GM23338 (cell line): ENCODE data around the gene COL20A1. TPM values are rescaled to one million over a fixed set of nuclear protein-coding genes. Genes with fewer than 3 reads are reported as not detected.

Source experiments
- ATAC-seq: fragments of 200-7000 bp; cut with Tn5 transposase; 3 replicates; pipeline ENCODE4 v1.9.1; 2020
- DNase-seq: peaks from one replicate; pipeline ENCODE4 v3.0.0-alpha.2; 2015; ENCODE audit warnings: low spot score
- H2AFZ ChIP-seq: fragments of 200-600 bp; sonication (generic); 2 replicates; pipeline ENCODE4 v1.8.0; 2016; ENCODE audit warnings: antibody characterized with exemption, mild to moderate bottlenecking, moderate library complexity
- H3F3A ChIP-seq: fragments of 200-600 bp; sonication (generic); replicated peaks from 2 replicates; pipeline ENCODE4 v1.8.0; 2017; ENCODE audit warnings: antibody characterized with exemption, mixed run types, low read depth
- H3K27ac ChIP-seq: fragments of 200-600 bp; sonication (generic); 2 replicates; pipeline ENCODE4 v1.6.1; 2016; ENCODE audit warnings: low read depth
- H3K27me3 ChIP-seq: fragments of 200-600 bp; sonication (generic); 2 replicates; pipeline ENCODE4 v1.8.0; 2016; ENCODE audit warnings: mild to moderate bottlenecking, mixed run types, moderate library complexity; ENCODE audit not compliant: insufficient read depth
- H3K36me3 ChIP-seq: fragments of 200-600 bp; sonication (generic); 2 replicates; pipeline ENCODE4 v1.8.0; 2016; ENCODE audit warnings: mild to moderate bottlenecking; ENCODE audit not compliant: insufficient read depth
- H3K4me1 ChIP-seq: fragments of 200-600 bp; sonication (generic); 2 replicates; pipeline ENCODE4 v1.8.0; 2016; ENCODE audit warnings: mild to moderate bottlenecking, moderate library complexity; ENCODE audit not compliant: insufficient read depth
- H3K4me2 ChIP-seq: fragments of 200-600 bp; sonication (generic); 2 replicates; pipeline ENCODE4 v1.7.1; 2017; ENCODE audit warnings: mixed run types
- H3K4me3 ChIP-seq: fragments of 200-600 bp; sonication (generic); 2 replicates; pipeline ENCODE4 v1.6.1; 2016; ENCODE audit warnings: mixed run types
- H3K79me2 ChIP-seq: fragments of 200-600 bp; sonication (generic); replicated peaks from 2 replicates; pipeline ENCODE4 v1.8.0; 2017; ENCODE audit warnings: mild to moderate bottlenecking; ENCODE audit not compliant: insufficient read depth
- H3K9me2 ChIP-seq: fragments of 200-600 bp; sonication (generic); 2 replicates; pipeline ENCODE4 v1.8.0; 2017; ENCODE audit not compliant: insufficient read depth
- H4K20me1 ChIP-seq: fragments of 200-600 bp; sonication (generic); replicated peaks from 2 replicates; pipeline ENCODE4 v1.8.0; 2017; ENCODE audit warnings: mild to moderate bottlenecking; ENCODE audit not compliant: insufficient read depth
- H3K27ac Mint-ChIP-seq: 2 replicates; pipeline ENCODE4 v1.8.0; 2020; ENCODE audit warnings: inconsistent platforms, mild to moderate bottlenecking, moderate library complexity, mixed read lengths
- H3K27me3 Mint-ChIP-seq: 3 replicates; pipeline ENCODE4 v1.8.0; 2022; ENCODE audit warnings: low read depth, mild to moderate bottlenecking, moderate library complexity, mixed read lengths, inconsistent platforms; ENCODE audit not compliant: insufficient read depth, poor library complexity
- H3K36me3 Mint-ChIP-seq: 3 replicates; pipeline ENCODE4 v1.8.0; 2021; ENCODE audit warnings: low read depth, mild to moderate bottlenecking, inconsistent platforms, moderate library complexity, mixed read lengths
- H3K4me1 Mint-ChIP-seq: 3 replicates; pipeline ENCODE4 v1.8.0; 2020; ENCODE audit warnings: mild to moderate bottlenecking, inconsistent platforms, mixed read lengths
- H3K4me3 Mint-ChIP-seq: 3 replicates; pipeline ENCODE4 v1.8.0; 2021; ENCODE audit warnings: moderate library complexity, mild to moderate bottlenecking, inconsistent platforms, mixed read lengths
- H3K9me3 Mint-ChIP-seq: 3 replicates; pipeline ENCODE4 v1.8.0; 2020; ENCODE audit warnings: moderate library complexity, mild to moderate bottlenecking, inconsistent platforms, mixed read lengths
- CREB1 ChIP-seq: fragments of 250-450 bp; sonication (Bioruptor Pico); IDR thresholded peaks from 2 replicates; pipeline ENCODE4 v1.5.0; 2020; ENCODE audit warnings: low read depth, mild to moderate bottlenecking, moderate library complexity
- EZH2 ChIP-seq: fragments of 200-600 bp; sonication (generic); IDR thresholded peaks from one replicate; pipeline ENCODE4 v1.8.0; 2017; ENCODE audit warnings: antibody characterized with exemption, mild to moderate bottlenecking, low read depth; ENCODE audit not compliant: unreplicated experiment
- EZH2phosphoT487 ChIP-seq: fragments of 200-600 bp; sonication (generic); IDR thresholded peaks from one replicate; pipeline ENCODE4 v1.8.1; 2018; ENCODE audit warnings: antibody characterized with exemption; ENCODE audit not compliant: unreplicated experiment
- STAT1 ChIP-seq: IDR thresholded peaks from one replicate; pipeline ENCODE4 v1.6.1; 2016; ENCODE audit warnings: antibody characterized with exemption; ENCODE audit not compliant: unreplicated experiment
- ZNF114 ChIP-seq: fragments of 250-450 bp; sonication (Bioruptor Pico); IDR thresholded peaks from 2 replicates; pipeline ENCODE4 v1.5.0; 2020; ENCODE audit warnings: mild to moderate bottlenecking, moderate library complexity
- ZNF331 ChIP-seq: fragments of 250-450 bp; sonication (Bioruptor Pico); IDR thresholded peaks from 2 replicates; pipeline ENCODE4 v1.5.0; 2020; ENCODE audit warnings: low read depth, mild to moderate bottlenecking, moderate library complexity
- polyA plus RNA-seq: library from polyadenylated mRNA; unstranded; fragments of >200 nt; fragmentation: Nextera tagmentation; extraction: Ambion mirVana; gene quantifications from 2 replicates; pipeline ENCODE4 v1.2.1, GENCODE V29; 2016
- total RNA-seq: library from RNA; depleted of rRNA; stranded (reverse); fragments of >200 nt; shearing (Covaris generic); gene quantifications from 2 replicates; pipeline ENCODE4 v1.2.3, GENCODE V29; 2014
- TF ChIP-seq, protein P1 (sequence below): fragments of 250-450 bp; sonication (Bioruptor Pico); IDR thresholded peaks from 2 replicates; pipeline ENCODE4 v1.5.0; 2020; ENCODE audit warnings: mild to moderate bottlenecking, moderate library complexity
- TF ChIP-seq, protein P2 (sequence below): IDR thresholded peaks from 2 replicates; pipeline ENCODE4 v1.6.1; 2016; ENCODE audit warnings: antibody characterized with exemption
- TF ChIP-seq, protein P3 (sequence below): IDR thresholded peaks from one replicate; pipeline ENCODE4 v1.6.1; 2018; ENCODE audit warnings: antibody characterized with exemption; ENCODE audit not compliant: unreplicated experiment
- TF ChIP-seq, protein P4 (sequence below), 2 experiments: fragments of 200-600 bp in 1 of 2; sonication (generic) in 1 of 2; conservative IDR thresholded peaks; 2 replicates each; pipeline versions ENCODE4 v1.5.1 to v1.6.1; 2016 to 2017; ENCODE audit warnings: antibody characterized with exemption in 2 of 2, low read depth in 2 of 2, mild to moderate bottlenecking in 2 of 2, moderate library complexity in 1 of 2

The COL20A1 gene
- total and polyA plus RNA-seq, 2 experiments from 2014 or later: 0.28 to 0.79 TPM

DNA sequence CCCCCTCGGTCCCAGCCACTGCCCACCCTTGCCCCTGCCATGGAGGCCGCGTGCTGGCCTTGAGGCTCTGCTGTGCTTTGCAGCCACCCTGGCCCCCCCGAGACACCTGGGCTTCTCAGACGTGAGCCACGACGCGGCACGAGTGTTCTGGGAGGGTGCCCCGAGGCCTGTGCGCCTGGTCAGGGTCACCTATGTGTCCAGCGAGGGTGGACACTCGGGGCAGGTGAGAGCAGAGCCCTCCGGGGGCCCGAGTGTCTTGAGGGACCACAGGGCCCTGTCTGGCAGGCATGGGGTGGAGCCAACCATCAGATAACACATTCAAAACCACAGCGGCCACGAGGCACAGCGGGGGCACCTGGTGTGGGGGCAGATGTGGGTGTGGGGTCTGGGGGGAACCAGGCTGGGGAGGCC, 18.9 kb downstream of the COL20A1 start:
- H2AFZ ChIP-seq: no peak overlapping the region
- H4K20me1 ChIP-seq: no peaks in the 10 kb centered on the region
- H3K4me1 ChIP-seq: no peaks in the 10 kb centered on the region
- Mint-ChIP-seq H3K4me1 (peaks cover 4% of the 10 kb centered on the region; the same call in 1 of the 3 replicates), H3K9me3 (no peaks in the 10 kb centered on the region), H3K27me3 (no peaks in the 10 kb centered on the region), H3K36me3 (no peaks in the 10 kb centered on the region), H3K4me3 (no peak overlapping the region), H3K27ac (no peak overlapping the region)
- H3K4me2 ChIP-seq: no peak overlapping the region
- no peaks in the 10 kb centered on the region for H3K79me2 ChIP-seq
- TF ChIP-seq EZH2 (no peak), ZNF331 (no peak), EZH2phosphoT487 (no peak), STAT1 (no peak), CREB1 (CRISPR knock-in tag) (no peak), ZNF114 (CRISPR knock-in tag) (no peak)
- TF ChIP-seq, protein P1, sequence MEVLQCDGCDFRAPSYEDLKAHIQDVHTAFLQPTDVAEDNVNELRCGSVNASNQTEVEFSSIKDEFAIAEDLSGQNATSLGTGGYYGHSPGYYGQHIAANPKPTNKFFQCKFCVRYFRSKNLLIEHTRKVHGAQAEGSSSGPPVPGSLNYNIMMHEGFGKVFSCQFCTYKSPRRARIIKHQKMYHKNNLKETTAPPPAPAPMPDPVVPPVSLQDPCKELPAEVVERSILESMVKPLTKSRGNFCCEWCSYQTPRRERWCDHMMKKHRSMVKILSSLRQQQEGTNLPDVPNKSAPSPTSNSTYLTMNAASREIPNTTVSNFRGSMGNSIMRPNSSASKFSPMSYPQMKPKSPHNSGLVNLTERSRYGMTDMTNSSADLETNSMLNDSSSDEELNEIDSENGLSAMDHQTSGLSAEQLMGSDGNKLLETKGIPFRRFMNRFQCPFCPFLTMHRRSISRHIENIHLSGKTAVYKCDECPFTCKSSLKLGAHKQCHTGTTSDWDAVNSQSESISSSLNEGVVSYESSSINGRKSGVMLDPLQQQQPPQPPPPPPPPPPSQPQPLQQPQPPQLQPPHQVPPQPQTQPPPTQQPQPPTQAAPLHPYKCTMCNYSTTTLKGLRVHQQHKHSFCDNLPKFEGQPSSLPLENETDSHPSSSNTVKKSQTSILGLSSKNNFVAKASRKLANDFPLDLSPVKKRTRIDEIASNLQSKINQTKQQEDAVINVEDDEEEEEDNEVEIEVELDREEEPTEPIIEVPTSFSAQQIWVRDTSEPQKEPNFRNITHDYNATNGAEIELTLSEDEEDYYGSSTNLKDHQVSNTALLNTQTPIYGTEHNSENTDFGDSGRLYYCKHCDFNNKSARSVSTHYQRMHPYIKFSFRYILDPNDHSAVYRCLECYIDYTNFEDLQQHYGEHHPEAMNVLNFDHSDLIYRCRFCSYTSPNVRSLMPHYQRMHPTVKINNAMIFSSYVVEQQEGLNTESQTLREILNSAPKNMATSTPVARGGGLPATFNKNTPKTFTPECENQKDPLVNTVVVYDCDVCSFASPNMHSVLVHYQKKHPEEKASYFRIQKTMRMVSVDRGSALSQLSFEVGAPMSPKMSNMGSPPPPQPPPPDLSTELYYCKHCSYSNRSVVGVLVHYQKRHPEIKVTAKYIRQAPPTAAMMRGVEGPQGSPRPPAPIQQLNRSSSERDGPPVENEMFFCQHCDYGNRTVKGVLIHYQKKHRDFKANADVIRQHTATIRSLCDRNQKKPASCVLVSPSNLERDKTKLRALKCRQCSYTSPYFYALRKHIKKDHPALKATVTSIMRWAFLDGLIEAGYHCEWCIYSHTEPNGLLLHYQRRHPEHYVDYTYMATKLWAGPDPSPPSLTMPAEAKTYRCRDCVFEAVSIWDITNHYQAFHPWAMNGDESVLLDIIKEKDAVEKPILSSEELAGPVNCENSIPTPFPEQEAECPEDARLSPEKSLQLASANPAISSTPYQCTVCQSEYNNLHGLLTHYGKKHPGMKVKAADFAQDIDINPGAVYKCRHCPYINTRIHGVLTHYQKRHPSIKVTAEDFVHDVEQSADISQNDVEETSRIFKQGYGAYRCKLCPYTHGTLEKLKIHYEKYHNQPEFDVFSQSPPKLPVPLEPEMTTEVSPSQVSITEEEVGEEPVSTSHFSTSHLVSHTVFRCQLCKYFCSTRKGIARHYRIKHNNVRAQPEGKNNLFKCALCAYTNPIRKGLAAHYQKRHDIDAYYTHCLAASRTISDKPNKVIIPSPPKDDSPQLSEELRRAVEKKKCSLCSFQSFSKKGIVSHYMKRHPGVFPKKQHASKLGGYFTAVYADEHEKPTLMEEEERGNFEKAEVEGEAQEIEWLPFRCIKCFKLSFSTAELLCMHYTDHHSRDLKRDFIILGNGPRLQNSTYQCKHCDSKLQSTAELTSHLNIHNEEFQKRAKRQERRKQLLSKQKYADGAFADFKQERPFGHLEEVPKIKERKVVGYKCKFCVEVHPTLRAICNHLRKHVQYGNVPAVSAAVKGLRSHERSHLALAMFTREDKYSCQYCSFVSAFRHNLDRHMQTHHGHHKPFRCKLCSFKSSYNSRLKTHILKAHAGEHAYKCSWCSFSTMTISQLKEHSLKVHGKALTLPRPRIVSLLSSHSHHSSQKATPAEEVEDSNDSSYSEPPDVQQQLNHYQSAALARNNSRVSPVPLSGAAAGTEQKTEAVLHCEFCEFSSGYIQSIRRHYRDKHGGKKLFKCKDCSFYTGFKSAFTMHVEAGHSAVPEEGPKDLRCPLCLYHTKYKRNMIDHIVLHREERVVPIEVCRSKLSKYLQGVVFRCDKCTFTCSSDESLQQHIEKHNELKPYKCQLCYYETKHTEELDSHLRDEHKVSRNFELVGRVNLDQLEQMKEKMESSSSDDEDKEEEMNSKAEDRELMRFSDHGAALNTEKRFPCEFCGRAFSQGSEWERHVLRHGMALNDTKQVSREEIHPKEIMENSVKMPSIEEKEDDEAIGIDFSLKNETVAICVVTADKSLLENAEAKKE (CRISPR knock-in tag): no peak
- TF ChIP-seq, protein P2, sequence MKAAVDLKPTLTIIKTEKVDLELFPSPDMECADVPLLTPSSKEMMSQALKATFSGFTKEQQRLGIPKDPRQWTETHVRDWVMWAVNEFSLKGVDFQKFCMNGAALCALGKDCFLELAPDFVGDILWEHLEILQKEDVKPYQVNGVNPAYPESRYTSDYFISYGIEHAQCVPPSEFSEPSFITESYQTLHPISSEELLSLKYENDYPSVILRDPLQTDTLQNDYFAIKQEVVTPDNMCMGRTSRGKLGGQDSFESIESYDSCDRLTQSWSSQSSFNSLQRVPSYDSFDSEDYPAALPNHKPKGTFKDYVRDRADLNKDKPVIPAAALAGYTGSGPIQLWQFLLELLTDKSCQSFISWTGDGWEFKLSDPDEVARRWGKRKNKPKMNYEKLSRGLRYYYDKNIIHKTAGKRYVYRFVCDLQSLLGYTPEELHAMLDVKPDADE: no peak
- TF ChIP-seq, protein P3, sequence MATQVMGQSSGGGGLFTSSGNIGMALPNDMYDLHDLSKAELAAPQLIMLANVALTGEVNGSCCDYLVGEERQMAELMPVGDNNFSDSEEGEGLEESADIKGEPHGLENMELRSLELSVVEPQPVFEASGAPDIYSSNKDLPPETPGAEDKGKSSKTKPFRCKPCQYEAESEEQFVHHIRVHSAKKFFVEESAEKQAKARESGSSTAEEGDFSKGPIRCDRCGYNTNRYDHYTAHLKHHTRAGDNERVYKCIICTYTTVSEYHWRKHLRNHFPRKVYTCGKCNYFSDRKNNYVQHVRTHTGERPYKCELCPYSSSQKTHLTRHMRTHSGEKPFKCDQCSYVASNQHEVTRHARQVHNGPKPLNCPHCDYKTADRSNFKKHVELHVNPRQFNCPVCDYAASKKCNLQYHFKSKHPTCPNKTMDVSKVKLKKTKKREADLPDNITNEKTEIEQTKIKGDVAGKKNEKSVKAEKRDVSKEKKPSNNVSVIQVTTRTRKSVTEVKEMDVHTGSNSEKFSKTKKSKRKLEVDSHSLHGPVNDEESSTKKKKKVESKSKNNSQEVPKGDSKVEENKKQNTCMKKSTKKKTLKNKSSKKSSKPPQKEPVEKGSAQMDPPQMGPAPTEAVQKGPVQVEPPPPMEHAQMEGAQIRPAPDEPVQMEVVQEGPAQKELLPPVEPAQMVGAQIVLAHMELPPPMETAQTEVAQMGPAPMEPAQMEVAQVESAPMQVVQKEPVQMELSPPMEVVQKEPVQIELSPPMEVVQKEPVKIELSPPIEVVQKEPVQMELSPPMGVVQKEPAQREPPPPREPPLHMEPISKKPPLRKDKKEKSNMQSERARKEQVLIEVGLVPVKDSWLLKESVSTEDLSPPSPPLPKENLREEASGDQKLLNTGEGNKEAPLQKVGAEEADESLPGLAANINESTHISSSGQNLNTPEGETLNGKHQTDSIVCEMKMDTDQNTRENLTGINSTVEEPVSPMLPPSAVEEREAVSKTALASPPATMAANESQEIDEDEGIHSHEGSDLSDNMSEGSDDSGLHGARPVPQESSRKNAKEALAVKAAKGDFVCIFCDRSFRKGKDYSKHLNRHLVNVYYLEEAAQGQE: no peak
- TF ChIP-seq, protein P4, sequence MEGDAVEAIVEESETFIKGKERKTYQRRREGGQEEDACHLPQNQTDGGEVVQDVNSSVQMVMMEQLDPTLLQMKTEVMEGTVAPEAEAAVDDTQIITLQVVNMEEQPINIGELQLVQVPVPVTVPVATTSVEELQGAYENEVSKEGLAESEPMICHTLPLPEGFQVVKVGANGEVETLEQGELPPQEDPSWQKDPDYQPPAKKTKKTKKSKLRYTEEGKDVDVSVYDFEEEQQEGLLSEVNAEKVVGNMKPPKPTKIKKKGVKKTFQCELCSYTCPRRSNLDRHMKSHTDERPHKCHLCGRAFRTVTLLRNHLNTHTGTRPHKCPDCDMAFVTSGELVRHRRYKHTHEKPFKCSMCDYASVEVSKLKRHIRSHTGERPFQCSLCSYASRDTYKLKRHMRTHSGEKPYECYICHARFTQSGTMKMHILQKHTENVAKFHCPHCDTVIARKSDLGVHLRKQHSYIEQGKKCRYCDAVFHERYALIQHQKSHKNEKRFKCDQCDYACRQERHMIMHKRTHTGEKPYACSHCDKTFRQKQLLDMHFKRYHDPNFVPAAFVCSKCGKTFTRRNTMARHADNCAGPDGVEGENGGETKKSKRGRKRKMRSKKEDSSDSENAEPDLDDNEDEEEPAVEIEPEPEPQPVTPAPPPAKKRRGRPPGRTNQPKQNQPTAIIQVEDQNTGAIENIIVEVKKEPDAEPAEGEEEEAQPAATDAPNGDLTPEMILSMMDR (conservative IDR thresholded peaks at IDR 0.05; ENCODE audit: low read depth in 2 of 2): no peak
- H3K36me3 ChIP-seq: no peaks in the 10 kb centered on the region
- H3K4me3 ChIP-seq: no peak overlapping the region
- no peaks in the 10 kb centered on the region for H3K27me3 ChIP-seq
- DNase-seq: no peak
- H3K9me2 ChIP-seq: no peaks in the 10 kb centered on the region
- no peak overlapping the region for H3K27ac ChIP-seq
- ATAC-seq: no peak
- H3F3A ChIP-seq: no peaks in the 10 kb centered on the region
